Stimulated activated CD8-positive, alpha-beta memory T cell treated with anti-CD3 and anti-CD28 coated beads, Interleukin-15, amount 100 ng/mL, for 4 hours (primary cell): ENCODE results near the gene FNDC3B.

ENCODE experiments used
- DNase-seq, 2 donors: peaks; one replicate each; pipeline ENCODE4 v3.0.0-alpha.2; 2020; ENCODE audit warnings: low read depth in 2 of 2

The FNDC3B gene

GRCh38 chr3:172054115-172054764 lies 14.9 kb downstream of the FNDC3B start:
- DNase-seq = no peak

- no peak for DNase-seq
Measured at GRCh38 chr3:172056416-172056815, 17.0 kb downstream of the FNDC3B start.

GRCh38 chr3:172057059-172057458 lies 17.7 kb downstream of the FNDC3B start:
- no peak for DNase-seq

GRCh38 chr3:172057624-172058327 lies 18.4 kb downstream of the FNDC3B start:
- no peak for DNase-seq

GRCh38 chr3:172059532-172059931 lies 20.2 kb downstream of the FNDC3B start:
- DNase-seq = no peak

- DNase-seq = no peak
Measured at GRCh38 chr3:172060234-172060633, 20.9 kb downstream of the FNDC3B start.

- DNase-seq = no peak
Measured at GRCh38 chr3:172061724-172062184, 22.4 kb downstream of the FNDC3B start.

GRCh38 chr3:172062761-172063160 lies 23.4 kb downstream of the FNDC3B start:
- no peak for DNase-seq

GRCh38 chr3:172063456-172064432 lies 24.4 kb downstream of the FNDC3B start:
- DNase-seq = no peak

- DNase-seq = no peak
Measured at GRCh38 chr3:172065527-172065926, 26.1 kb downstream of the FNDC3B start.

GRCh38 chr3:172065967-172066762 lies 26.8 kb downstream of the FNDC3B start:
- DNase-seq = no peak

- no peak for DNase-seq
Measured at GRCh38 chr3:172066880-172067796, 27.8 kb downstream of the FNDC3B start.

- no peak for DNase-seq
Measured at GRCh38 chr3:172067837-172068440, 28.6 kb downstream of the FNDC3B start.

GRCh38 chr3:172068977-172069376 lies 29.6 kb downstream of the FNDC3B start:
- no peak for DNase-seq

GRCh38 chr3:172069478-172069877 lies 30.1 kb downstream of the FNDC3B start:
- no peak for DNase-seq

- DNase-seq = no peak
Measured at GRCh38 chr3:172070269-172070668, 30.9 kb downstream of the FNDC3B start.

GRCh38 chr3:172070802-172071201 lies 31.4 kb downstream of the FNDC3B start:
- no peak for DNase-seq

- no peak for DNase-seq
Measured at GRCh38 chr3:172071780-172072330, 32.5 kb downstream of the FNDC3B start.

- no peak for DNase-seq
Measured at GRCh38 chr3:172072543-172072942, 33.2 kb downstream of the FNDC3B start.
